ENCODE data around the gene ZNF683.

DNA sequence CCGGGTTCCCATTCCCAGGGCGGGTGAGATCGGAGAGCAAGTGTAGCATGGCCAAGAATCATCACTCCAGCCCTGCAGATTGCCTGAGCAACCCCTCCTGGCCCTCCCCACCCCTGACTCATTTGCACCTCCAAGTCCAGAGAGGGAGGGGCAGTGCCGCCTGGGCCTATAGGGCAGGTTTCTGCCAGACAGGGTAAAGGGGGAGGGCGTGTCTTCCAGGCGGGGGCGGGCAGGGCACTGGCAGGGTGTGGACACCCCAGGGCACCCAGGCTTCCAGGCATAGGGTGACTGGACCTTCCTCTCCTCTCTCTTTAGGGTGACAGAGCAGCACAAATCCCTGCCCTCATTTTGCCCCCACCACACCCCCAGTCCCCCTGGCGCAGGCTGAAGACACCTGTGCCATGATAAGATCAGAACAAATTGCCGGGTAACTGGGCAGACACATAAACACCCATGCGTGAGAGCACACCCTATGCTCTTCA, 15.4 kb downstream of the ZNF683 start:
- TF ChIP-seq POLR2A (IDR thresholded peaks at IDR 0.05; ENCODE audit: low read length) (no peak), GATA1 (IDR thresholded peaks at IDR 0.05; ENCODE audit: low read depth, low read length) (no peak)

All from erythroblast (primary cell).